ENCODE results near the gene MGAM2.

DNA sequence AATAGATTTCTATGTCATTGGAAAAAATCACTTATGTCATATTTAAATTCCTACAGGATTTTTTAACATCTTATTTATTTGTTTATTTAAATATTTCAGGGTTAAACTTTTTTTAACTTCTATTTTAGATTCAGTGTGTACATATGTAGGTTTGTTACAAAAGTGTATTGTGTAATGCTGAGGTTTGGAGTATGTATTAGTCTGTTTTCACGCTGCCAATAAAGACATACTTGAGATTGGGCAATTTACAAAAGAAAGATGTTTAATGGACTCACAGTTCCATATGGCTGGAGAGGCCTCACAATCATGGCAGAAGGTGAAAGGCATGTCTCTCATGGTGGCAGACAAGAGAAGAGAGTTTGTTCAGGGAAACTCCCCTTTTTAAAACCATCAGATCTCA is 65.4 kb downstream of the MGAM2 start:
- TF ChIP-seq CTCF (IDR thresholded peaks at IDR 0.05; ENCODE audit: low read depth, low read length, missing input control) (no peak), REST (IDR thresholded peaks at IDR 0.05) (no peak)

Data from liver (tissue), 2 donors.